Measurements from ENCODE around the gene PARP12.

DNA sequence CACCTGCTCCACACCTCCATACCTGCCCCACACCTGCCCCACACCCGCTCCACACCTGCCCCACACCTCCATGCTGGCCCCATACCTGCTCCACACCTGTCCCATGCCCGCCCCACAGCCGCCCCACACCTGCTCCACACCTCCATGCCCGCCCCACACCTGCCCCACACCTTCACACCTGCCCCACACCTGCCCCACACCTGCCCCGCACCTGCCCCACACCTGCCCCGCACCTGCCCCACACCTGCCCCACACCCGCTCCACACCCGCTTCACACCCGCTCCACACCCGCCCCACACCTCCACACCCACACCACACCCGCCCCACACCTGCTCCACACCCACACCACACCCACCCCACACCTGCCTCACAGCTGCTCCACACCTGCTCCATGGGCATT lies 53.0 kb downstream of the PARP12 start:
- TF ChIP-seq CTCF (IDR thresholded peaks at IDR 0.05; ENCODE audit: low read depth, low read length, poor library complexity, severe bottlenecking) = no peak
- no peak for TF ChIP-seq EZH2phosphoT487 (IDR thresholded peaks at IDR 0.05; ENCODE audit: borderline replicate concordance, low read length)

Measured in DOHH2 (cell line).